Hepatocyte (in vitro differentiated cells): ENCODE results near the gene RBBP8NL. TPM values are rescaled to one million over a fixed set of nuclear protein-coding genes. Genes with fewer than 3 reads are reported as not detected.

Experiments used
- DNase-seq: peaks from one replicate; pipeline ENCODE4 v3.0.0-alpha.2; 2016; ENCODE audit warnings: low spot score
- H2AFZ ChIP-seq: fragments of 200-600 bp; sonication (generic); 2 replicates; pipeline ENCODE4 v1.6.0; 2016; ENCODE audit warnings: antibody characterized with exemption, mild to moderate bottlenecking
- H3K27ac ChIP-seq: fragments of 200-600 bp; sonication (generic); 2 replicates; pipeline ENCODE4 v1.5.1; 2016; ENCODE audit warnings: mild to moderate bottlenecking
- H3K27me3 ChIP-seq: fragments of 200-600 bp; sonication (generic); 2 replicates; pipeline ENCODE4 v1.6.1; 2016
- H3K36me3 ChIP-seq: fragments of 200-600 bp; sonication (generic); replicated peaks from 2 replicates; pipeline ENCODE4 v1.5.1; 2016; ENCODE audit warnings: low read depth; ENCODE audit not compliant: insufficient read depth
- H3K4me1 ChIP-seq: fragments of 200-600 bp; sonication (generic); 2 replicates; pipeline ENCODE4 v1.5.1; 2016; ENCODE audit warnings: mild to moderate bottlenecking, moderate library complexity; ENCODE audit not compliant: insufficient read depth
- H3K4me2 ChIP-seq: fragments of 200-600 bp; sonication (generic); 2 replicates; pipeline ENCODE4 v1.6.0; 2016
- H3K4me3 ChIP-seq: fragments of 200-600 bp; sonication (generic); 2 replicates; pipeline ENCODE4 v1.5.1; 2016; ENCODE audit warnings: mild to moderate bottlenecking
- H3K79me2 ChIP-seq: fragments of 200-600 bp; sonication (generic); 2 replicates; pipeline ENCODE4 v1.6.0; 2017; ENCODE audit warnings: mild to moderate bottlenecking
- H3K9me2 ChIP-seq: fragments of 200-600 bp; sonication (generic); replicated peaks from 2 replicates; pipeline ENCODE4 v1.6.0; 2017; ENCODE audit warnings: mild to moderate bottlenecking; ENCODE audit not compliant: insufficient read depth
- H3K9me3 ChIP-seq: fragments of 200-600 bp; sonication (generic); 2 replicates; pipeline ENCODE4 v1.5.1; 2016; ENCODE audit warnings: low read depth, mild to moderate bottlenecking
- H4K20me1 ChIP-seq: fragments of 200-600 bp; sonication (generic); 2 replicates; pipeline ENCODE4 v1.6.0; 2016; ENCODE audit warnings: mild to moderate bottlenecking; ENCODE audit not compliant: insufficient read depth, poor library complexity, severe bottlenecking
- CTCF ChIP-seq: fragments of 200-600 bp; sonication (generic); IDR thresholded peaks from 2 replicates; pipeline ENCODE4 v1.5.1; 2016; ENCODE audit warnings: antibody characterized with exemption, mild to moderate bottlenecking; ENCODE audit not compliant: poor library complexity
- EZH2 ChIP-seq: fragments of 200-600 bp; sonication (generic); IDR thresholded peaks from 2 replicates; pipeline ENCODE4 v1.6.1; 2016; ENCODE audit warnings: antibody characterized with exemption, mild to moderate bottlenecking, borderline replicate concordance
- EZH2phosphoT487 ChIP-seq: fragments of 200-600 bp; sonication (generic); IDR thresholded peaks from one replicate; pipeline ENCODE4 v1.6.1; 2018; ENCODE audit warnings: antibody characterized with exemption, mild to moderate bottlenecking, low read depth, moderate library complexity; ENCODE audit not compliant: unreplicated experiment, severe bottlenecking
- WGBS: methylation state at CpG from one replicate; pipeline ENCODE4 v1.1.6; 2016; ENCODE audit warnings: low lambda C conversion rate; ENCODE audit errors: missing lambda C conversion rate; 5-methylcytosine and 5-hydroxymethylcytosine counted together
- polyA plus RNA-seq: library from polyadenylated mRNA; unstranded; fragments of >200 nt; fragmentation: Nextera tagmentation; extraction: Ambion mirVana; gene quantifications from 2 replicates; pipeline ENCODE4 v1.2.1, GENCODE V29; 2016
- total RNA-seq: library from RNA; depleted of rRNA; stranded (reverse); fragments of >200 nt; gene quantifications from 2 replicates; pipeline ENCODE4 v1.2.3, GENCODE V29; 2014

The RBBP8NL gene
- total and polyA plus RNA-seq, 2 experiments from 2014 or later: 5.7 to 6.4 TPM

- Histone ChIP-seq H3K27me3 (no peaks in the 10 kb centered on the region), H2AFZ (no peak overlapping the region), H3K4me1 (no peaks in the 10 kb centered on the region), H3K9me2 (no peaks in the 10 kb centered on the region), H4K20me1 (no peaks in the 10 kb centered on the region), H3K4me2 (no peak overlapping the region), H3K27ac (no peak overlapping the region), H3K36me3 (no peaks in the 10 kb centered on the region), H3K79me2 (peaks cover 5% of the 10 kb centered on the region), H3K4me3 (no peak overlapping the region), H3K9me3 (no peaks in the 10 kb centered on the region)
- WGBS: 94% methylated on average over 24 of the region's 24 CpGs
- no peak for DNase-seq
- TF ChIP-seq EZH2phosphoT487 (no peak), EZH2 (no peak), CTCF (no peak)
These were observed 33.5 kb downstream of the RBBP8NL start for GRCh38 chr20:62393830-62394229.

- peaks cover 1% of the 10 kb centered on the region for H4K20me1 ChIP-seq
- no peak for TF ChIP-seq CTCF
- TF ChIP-seq EZH2phosphoT487: no peak
- TF ChIP-seq EZH2: no peak
- H3K79me2 ChIP-seq: peaks cover 10% of the 10 kb centered on the region
- WGBS: 95% methylated on average over 12 of the region's 12 CpGs
- H3K9me2 ChIP-seq: no peaks in the 10 kb centered on the region
- no peak overlapping the region for H2AFZ ChIP-seq
- H3K27ac ChIP-seq: no peak overlapping the region
- no peak for DNase-seq
- H3K4me2 ChIP-seq: no peak overlapping the region
- no peak overlapping the region for H3K4me3 ChIP-seq
- peaks cover 3% of the 10 kb centered on the region for H3K4me1 ChIP-seq
- H3K36me3 ChIP-seq: peaks cover 4% of the 10 kb centered on the region
- no peaks in the 10 kb centered on the region for H3K9me3 ChIP-seq
- no peaks in the 10 kb centered on the region for H3K27me3 ChIP-seq
These were observed 34.0 kb downstream of the RBBP8NL start for GRCh38 chr20:62393335-62393665.

- H3K4me2 ChIP-seq: no peak overlapping the region
- peaks cover 7% of the 10 kb centered on the region for H3K36me3 ChIP-seq
- H3K27ac ChIP-seq: no peak overlapping the region
- peaks cover 6% of the 10 kb centered on the region for H4K20me1 ChIP-seq
- no peak overlapping the region for H2AFZ ChIP-seq
- no peaks in the 10 kb centered on the region for H3K27me3 ChIP-seq
- H3K4me3 ChIP-seq: no peak overlapping the region
- WGBS: 95% methylated on average over 21 of the region's 21 CpGs
- H3K79me2 ChIP-seq: peaks cover 15% of the 10 kb centered on the region
- TF ChIP-seq EZH2 (no peak), CTCF (no peak), EZH2phosphoT487 (no peak)
- H3K9me3 ChIP-seq: no peaks in the 10 kb centered on the region
- no peak for DNase-seq
- H3K9me2 ChIP-seq: no peaks in the 10 kb centered on the region
- peaks cover 8% of the 10 kb centered on the region for H3K4me1 ChIP-seq
These were observed 34.6 kb downstream of the RBBP8NL start for GRCh38 chr20:62392621-62393334.

GRCh38 chr20:62392077-62392418 is 35.3 kb downstream of the RBBP8NL start:
- no peak for DNase-seq
- H3K27me3 ChIP-seq: no peaks in the 10 kb centered on the region
- TF ChIP-seq CTCF (no peak), EZH2phosphoT487 (no peak), EZH2 (no peak)
- H3K4me2 ChIP-seq: no peak overlapping the region
- 95% methylated on average over 9 of the region's 10 CpGs for WGBS
- no peaks in the 10 kb centered on the region for H3K9me2 ChIP-seq
- no peak overlapping the region for H2AFZ ChIP-seq
- peaks cover 11% of the 10 kb centered on the region for H4K20me1 ChIP-seq
- H3K27ac ChIP-seq: no peak overlapping the region
- H3K4me3 ChIP-seq: no peak overlapping the region
- peaks cover 23% of the 10 kb centered on the region for H3K79me2 ChIP-seq
- peaks cover 7% of the 10 kb centered on the region for H3K36me3 ChIP-seq
- peaks cover 11% of the 10 kb centered on the region for H3K4me1 ChIP-seq
- no peaks in the 10 kb centered on the region for H3K9me3 ChIP-seq
